Stimulated activated CD4-positive, alpha-beta T cell treated with anti-CD3 and anti-CD28 coated beads, Interleukin-2, amount 100 ng/mL, for 4 hours (primary cell): ENCODE data around the gene TES.
A peak's percentile ranks its signal among the peaks of the same experiment; 100 is the strongest.

ENCODE experiments used
- DNase-seq: peaks from one replicate; pipeline ENCODE4 v3.0.0-alpha.2; 2020; ENCODE audit warnings: low read depth

Gene TES

GRCh38 chr7:116193329-116194087 lies 16.8 kb upstream of the TES start:
- no peak for DNase-seq

- DNase-seq, result no peak
These were observed 16.2 kb upstream of the TES start for GRCh38 chr7:116194115-116194514.

- DNase-seq, result no peak
These were observed 14.9 kb upstream of the TES start for GRCh38 chr7:116195451-116195850.

GRCh38 chr7:116196947-116197346 lies 13.4 kb upstream of the TES start:
- DNase-seq, result no peak

GRCh38 chr7:116197360-116197759 lies 13.0 kb upstream of the TES start:
- DNase-seq, result no peak

- DNase-seq, result no peak
These were observed 11.5 kb upstream of the TES start for GRCh38 chr7:116198748-116199410.

- no peak for DNase-seq
These were observed 9.4 kb upstream of the TES start for GRCh38 chr7:116200963-116201362.

GRCh38 chr7:116206141-116206540 lies 4.2 kb upstream of the TES start:
- no peak for DNase-seq

GRCh38 chr7:116208919-116209318 lies 1.4 kb upstream of the TES start:
- no peak for DNase-seq

GRCh38 chr7:116209561-116210070 lies 723 bp upstream of the TES start:
- DNase-seq, result peak; percentile 15

- DNase-seq, result peak; percentile 66
These were observed 920 bp downstream of the TES start for GRCh38 chr7:116211006-116211912.

GRCh38 chr7:116211913-116212596 lies 1.7 kb downstream of the TES start:
- no peak for DNase-seq

- no peak for DNase-seq
These were observed 2.5 kb downstream of the TES start for GRCh38 chr7:116212869-116213268.

GRCh38 chr7:116213361-116214130 lies 3.2 kb downstream of the TES start:
- DNase-seq, result no peak

GRCh38 chr7:116214921-116215320 lies 4.6 kb downstream of the TES start:
- no peak for DNase-seq

GRCh38 chr7:116215551-116215950 lies 5.2 kb downstream of the TES start:
- DNase-seq, result no peak

- DNase-seq, result no peak
These were observed 6.7 kb downstream of the TES start for GRCh38 chr7:116216956-116217571.

- no peak for DNase-seq
These were observed 7.8 kb downstream of the TES start for GRCh38 chr7:116218051-116218645.

- no peak for DNase-seq
These were observed 8.4 kb downstream of the TES start for GRCh38 chr7:116218747-116219146.

GRCh38 chr7:116219288-116219687 lies 8.9 kb downstream of the TES start:
- DNase-seq, result no peak
